GM23338 (cell line): ENCODE results near the gene TEDC2. TPM values are rescaled to one million over a fixed set of nuclear protein-coding genes. Genes with fewer than 3 reads are reported as not detected.

Experiments used
- ATAC-seq: fragments of 200-7000 bp; cut with Tn5 transposase; 3 replicates; pipeline ENCODE4 v1.9.1; 2020
- DNase-seq: peaks from one replicate; pipeline ENCODE4 v3.0.0-alpha.2; 2015; ENCODE audit warnings: low spot score
- H2AFZ ChIP-seq: fragments of 200-600 bp; sonication (generic); 2 replicates; pipeline ENCODE4 v1.8.0; 2016; ENCODE audit warnings: antibody characterized with exemption, mild to moderate bottlenecking, moderate library complexity
- H3F3A ChIP-seq: fragments of 200-600 bp; sonication (generic); replicated peaks from 2 replicates; pipeline ENCODE4 v1.8.0; 2017; ENCODE audit warnings: antibody characterized with exemption, mixed run types, low read depth
- H3K27ac ChIP-seq: fragments of 200-600 bp; sonication (generic); 2 replicates; pipeline ENCODE4 v1.6.1; 2016; ENCODE audit warnings: low read depth
- H3K27me3 ChIP-seq: fragments of 200-600 bp; sonication (generic); 2 replicates; pipeline ENCODE4 v1.8.0; 2016; ENCODE audit warnings: mild to moderate bottlenecking, mixed run types, moderate library complexity; ENCODE audit not compliant: insufficient read depth
- H3K36me3 ChIP-seq: fragments of 200-600 bp; sonication (generic); 2 replicates; pipeline ENCODE4 v1.8.0; 2016; ENCODE audit warnings: mild to moderate bottlenecking; ENCODE audit not compliant: insufficient read depth
- H3K4me1 ChIP-seq: fragments of 200-600 bp; sonication (generic); 2 replicates; pipeline ENCODE4 v1.8.0; 2016; ENCODE audit warnings: mild to moderate bottlenecking, moderate library complexity; ENCODE audit not compliant: insufficient read depth
- H3K4me2 ChIP-seq: fragments of 200-600 bp; sonication (generic); 2 replicates; pipeline ENCODE4 v1.7.1; 2017; ENCODE audit warnings: mixed run types
- H3K4me3 ChIP-seq: fragments of 200-600 bp; sonication (generic); 2 replicates; pipeline ENCODE4 v1.6.1; 2016; ENCODE audit warnings: mixed run types
- H3K79me2 ChIP-seq: fragments of 200-600 bp; sonication (generic); replicated peaks from 2 replicates; pipeline ENCODE4 v1.8.0; 2017; ENCODE audit warnings: mild to moderate bottlenecking; ENCODE audit not compliant: insufficient read depth
- H3K9me2 ChIP-seq: fragments of 200-600 bp; sonication (generic); 2 replicates; pipeline ENCODE4 v1.8.0; 2017; ENCODE audit not compliant: insufficient read depth
- H4K20me1 ChIP-seq: fragments of 200-600 bp; sonication (generic); replicated peaks from 2 replicates; pipeline ENCODE4 v1.8.0; 2017; ENCODE audit warnings: mild to moderate bottlenecking; ENCODE audit not compliant: insufficient read depth
- H3K27ac Mint-ChIP-seq: 2 replicates; pipeline ENCODE4 v1.8.0; 2020; ENCODE audit warnings: inconsistent platforms, mild to moderate bottlenecking, moderate library complexity, mixed read lengths
- H3K27me3 Mint-ChIP-seq: 3 replicates; pipeline ENCODE4 v1.8.0; 2022; ENCODE audit warnings: low read depth, mild to moderate bottlenecking, moderate library complexity, mixed read lengths, inconsistent platforms; ENCODE audit not compliant: insufficient read depth, poor library complexity
- H3K36me3 Mint-ChIP-seq: 3 replicates; pipeline ENCODE4 v1.8.0; 2021; ENCODE audit warnings: low read depth, mild to moderate bottlenecking, inconsistent platforms, moderate library complexity, mixed read lengths
- H3K4me1 Mint-ChIP-seq: 3 replicates; pipeline ENCODE4 v1.8.0; 2020; ENCODE audit warnings: mild to moderate bottlenecking, inconsistent platforms, mixed read lengths
- H3K4me3 Mint-ChIP-seq: 3 replicates; pipeline ENCODE4 v1.8.0; 2021; ENCODE audit warnings: moderate library complexity, mild to moderate bottlenecking, inconsistent platforms, mixed read lengths
- H3K9me3 Mint-ChIP-seq: 3 replicates; pipeline ENCODE4 v1.8.0; 2020; ENCODE audit warnings: moderate library complexity, mild to moderate bottlenecking, inconsistent platforms, mixed read lengths
- CREB1 ChIP-seq: fragments of 250-450 bp; sonication (Bioruptor Pico); IDR thresholded peaks from 2 replicates; pipeline ENCODE4 v1.5.0; 2020; ENCODE audit warnings: low read depth, mild to moderate bottlenecking, moderate library complexity
- EZH2 ChIP-seq: fragments of 200-600 bp; sonication (generic); IDR thresholded peaks from one replicate; pipeline ENCODE4 v1.8.0; 2017; ENCODE audit warnings: antibody characterized with exemption, mild to moderate bottlenecking, low read depth; ENCODE audit not compliant: unreplicated experiment
- JUNB ChIP-seq: IDR thresholded peaks from one replicate; pipeline ENCODE4 v1.6.1; 2016; ENCODE audit warnings: antibody characterized with exemption; ENCODE audit not compliant: unreplicated experiment
- POLR2AphosphoS5 ChIP-seq: IDR thresholded peaks from 2 replicates; pipeline ENCODE4 v1.6.1; 2016; ENCODE audit warnings: antibody characterized with exemption, low read depth
- STAT1 ChIP-seq: IDR thresholded peaks from one replicate; pipeline ENCODE4 v1.6.1; 2016; ENCODE audit warnings: antibody characterized with exemption; ENCODE audit not compliant: unreplicated experiment
- ZNF331 ChIP-seq: fragments of 250-450 bp; sonication (Bioruptor Pico); IDR thresholded peaks from 2 replicates; pipeline ENCODE4 v1.5.0; 2020; ENCODE audit warnings: low read depth, mild to moderate bottlenecking, moderate library complexity
- polyA plus RNA-seq: library from polyadenylated mRNA; unstranded; fragments of >200 nt; fragmentation: Nextera tagmentation; extraction: Ambion mirVana; gene quantifications from 2 replicates; pipeline ENCODE4 v1.2.1, GENCODE V29; 2016
- total RNA-seq: library from RNA; depleted of rRNA; stranded (reverse); fragments of >200 nt; shearing (Covaris generic); gene quantifications from 2 replicates; pipeline ENCODE4 v1.2.3, GENCODE V29; 2014
- TF ChIP-seq, protein P1 (sequence below), 2 experiments: fragments of 200-600 bp in 1 of 2; sonication (generic) in 1 of 2; conservative IDR thresholded peaks; 2 replicates each; pipeline versions ENCODE4 v1.5.1 to v1.6.1; 2016 to 2017; ENCODE audit warnings: antibody characterized with exemption in 2 of 2, low read depth in 2 of 2, mild to moderate bottlenecking in 2 of 2, moderate library complexity in 1 of 2
- TF ChIP-seq, protein P2 (sequence below): IDR thresholded peaks from one replicate; pipeline ENCODE4 v1.6.1; 2018; ENCODE audit warnings: antibody characterized with exemption; ENCODE audit not compliant: unreplicated experiment
- TF ChIP-seq, protein P3 (sequence below): IDR thresholded peaks from 2 replicates; pipeline ENCODE4 v1.6.1; 2016; ENCODE audit warnings: antibody characterized with exemption

Gene TEDC2
- total and polyA plus RNA-seq, 2 experiments from 2014 or later = 50.6 to 98.9 TPM

DNA sequence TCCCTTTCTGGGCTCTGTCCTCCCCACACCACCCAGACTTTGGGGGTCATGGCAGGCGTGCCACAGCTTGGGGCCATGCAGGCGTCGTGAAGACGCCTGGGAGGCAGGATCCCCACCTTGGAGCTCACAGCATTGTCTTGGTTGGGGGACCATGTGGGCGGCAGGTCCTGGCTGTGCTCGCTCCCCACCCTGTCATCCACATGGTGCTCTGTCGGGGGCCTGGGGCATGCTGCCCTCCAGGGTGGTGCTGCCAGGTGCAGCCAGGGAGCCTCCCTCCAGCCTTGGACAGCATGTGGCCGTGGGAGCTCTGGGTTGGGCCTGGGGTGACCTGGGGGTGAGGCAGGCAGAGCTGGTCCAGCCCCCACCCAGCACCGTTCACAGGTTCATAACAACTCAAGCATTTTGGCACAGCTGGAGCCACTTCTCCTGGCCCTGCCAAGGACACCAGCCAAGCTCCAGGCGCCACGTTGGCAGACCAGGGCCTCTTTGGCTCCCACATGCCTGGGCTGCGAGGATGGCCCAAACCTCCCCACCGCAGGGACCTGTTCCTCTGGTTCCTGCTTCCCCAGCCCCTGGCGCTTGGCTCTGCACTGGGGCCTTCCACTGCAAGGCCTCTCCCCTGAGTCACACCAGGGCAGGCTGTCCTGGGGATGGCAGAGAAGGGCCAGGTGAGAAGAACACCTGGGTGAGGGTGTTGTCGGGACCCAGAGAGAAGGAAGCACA, 38.8 kb downstream of the TEDC2 start (continued):
- TF ChIP-seq, protein P1, sequence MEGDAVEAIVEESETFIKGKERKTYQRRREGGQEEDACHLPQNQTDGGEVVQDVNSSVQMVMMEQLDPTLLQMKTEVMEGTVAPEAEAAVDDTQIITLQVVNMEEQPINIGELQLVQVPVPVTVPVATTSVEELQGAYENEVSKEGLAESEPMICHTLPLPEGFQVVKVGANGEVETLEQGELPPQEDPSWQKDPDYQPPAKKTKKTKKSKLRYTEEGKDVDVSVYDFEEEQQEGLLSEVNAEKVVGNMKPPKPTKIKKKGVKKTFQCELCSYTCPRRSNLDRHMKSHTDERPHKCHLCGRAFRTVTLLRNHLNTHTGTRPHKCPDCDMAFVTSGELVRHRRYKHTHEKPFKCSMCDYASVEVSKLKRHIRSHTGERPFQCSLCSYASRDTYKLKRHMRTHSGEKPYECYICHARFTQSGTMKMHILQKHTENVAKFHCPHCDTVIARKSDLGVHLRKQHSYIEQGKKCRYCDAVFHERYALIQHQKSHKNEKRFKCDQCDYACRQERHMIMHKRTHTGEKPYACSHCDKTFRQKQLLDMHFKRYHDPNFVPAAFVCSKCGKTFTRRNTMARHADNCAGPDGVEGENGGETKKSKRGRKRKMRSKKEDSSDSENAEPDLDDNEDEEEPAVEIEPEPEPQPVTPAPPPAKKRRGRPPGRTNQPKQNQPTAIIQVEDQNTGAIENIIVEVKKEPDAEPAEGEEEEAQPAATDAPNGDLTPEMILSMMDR (conservative IDR thresholded peaks at IDR 0.05; ENCODE audit: low read depth in 2 of 2) = no peak
- TF ChIP-seq, protein P2, sequence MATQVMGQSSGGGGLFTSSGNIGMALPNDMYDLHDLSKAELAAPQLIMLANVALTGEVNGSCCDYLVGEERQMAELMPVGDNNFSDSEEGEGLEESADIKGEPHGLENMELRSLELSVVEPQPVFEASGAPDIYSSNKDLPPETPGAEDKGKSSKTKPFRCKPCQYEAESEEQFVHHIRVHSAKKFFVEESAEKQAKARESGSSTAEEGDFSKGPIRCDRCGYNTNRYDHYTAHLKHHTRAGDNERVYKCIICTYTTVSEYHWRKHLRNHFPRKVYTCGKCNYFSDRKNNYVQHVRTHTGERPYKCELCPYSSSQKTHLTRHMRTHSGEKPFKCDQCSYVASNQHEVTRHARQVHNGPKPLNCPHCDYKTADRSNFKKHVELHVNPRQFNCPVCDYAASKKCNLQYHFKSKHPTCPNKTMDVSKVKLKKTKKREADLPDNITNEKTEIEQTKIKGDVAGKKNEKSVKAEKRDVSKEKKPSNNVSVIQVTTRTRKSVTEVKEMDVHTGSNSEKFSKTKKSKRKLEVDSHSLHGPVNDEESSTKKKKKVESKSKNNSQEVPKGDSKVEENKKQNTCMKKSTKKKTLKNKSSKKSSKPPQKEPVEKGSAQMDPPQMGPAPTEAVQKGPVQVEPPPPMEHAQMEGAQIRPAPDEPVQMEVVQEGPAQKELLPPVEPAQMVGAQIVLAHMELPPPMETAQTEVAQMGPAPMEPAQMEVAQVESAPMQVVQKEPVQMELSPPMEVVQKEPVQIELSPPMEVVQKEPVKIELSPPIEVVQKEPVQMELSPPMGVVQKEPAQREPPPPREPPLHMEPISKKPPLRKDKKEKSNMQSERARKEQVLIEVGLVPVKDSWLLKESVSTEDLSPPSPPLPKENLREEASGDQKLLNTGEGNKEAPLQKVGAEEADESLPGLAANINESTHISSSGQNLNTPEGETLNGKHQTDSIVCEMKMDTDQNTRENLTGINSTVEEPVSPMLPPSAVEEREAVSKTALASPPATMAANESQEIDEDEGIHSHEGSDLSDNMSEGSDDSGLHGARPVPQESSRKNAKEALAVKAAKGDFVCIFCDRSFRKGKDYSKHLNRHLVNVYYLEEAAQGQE = no peak

DNA sequence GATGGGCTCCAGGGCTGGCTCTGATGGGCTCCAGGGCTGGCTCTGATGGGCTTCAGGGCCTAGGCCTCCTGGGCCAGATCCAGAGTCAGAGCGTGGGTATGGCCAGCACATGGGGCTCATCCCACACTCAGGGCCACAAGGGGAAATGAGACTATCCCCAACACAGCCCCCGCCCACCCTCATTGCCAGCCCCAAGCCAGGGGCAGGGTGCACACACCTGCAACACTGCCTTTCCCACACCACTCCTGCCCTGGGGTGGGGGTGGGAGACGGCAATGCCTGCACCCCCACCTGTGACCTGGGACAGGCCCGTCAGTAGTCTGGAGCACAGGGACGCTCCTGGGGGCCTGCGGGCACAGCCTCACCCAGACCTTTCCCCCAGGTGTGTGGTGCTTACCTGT, 39.5 kb downstream of the TEDC2 start:
- Histone ChIP-seq H3K4me2 (no peak overlapping the region), H2AFZ (no peak overlapping the region), H3K36me3 (no peaks in the 10 kb centered on the region), H3F3A (no peaks in the 10 kb centered on the region), H3K9me2 (no peaks in the 10 kb centered on the region), H3K27me3 (no peaks in the 10 kb centered on the region), H3K79me2 (no peaks in the 10 kb centered on the region), H3K27ac (no peak overlapping the region), H3K4me3 (no peak overlapping the region), H3K4me1 (peaks cover 7% of the 10 kb centered on the region; the same call in 1 of the 2 replicates), H4K20me1 (no peaks in the 10 kb centered on the region; the same call in 1 of the 2 replicates)
- ATAC-seq (no peak), DNase-seq (no peak)
- H3K36me3 Mint-ChIP-seq = peaks cover 8% of the 10 kb centered on the region; the same call in 2 of the 3 replicates
- no peaks in the 10 kb centered on the region for H3K27me3 Mint-ChIP-seq
- H3K4me1 Mint-ChIP-seq = peaks cover 5% of the 10 kb centered on the region
- TF ChIP-seq ZNF331 (CRISPR knock-in tag) (no peak), JUNB (no peak), EZH2 (no peak), CREB1 (CRISPR knock-in tag) (no peak), STAT1 (no peak), POLR2AphosphoS5 (no peak)
- TF ChIP-seq, protein P2 = no peak
- TF ChIP-seq, protein P3, sequence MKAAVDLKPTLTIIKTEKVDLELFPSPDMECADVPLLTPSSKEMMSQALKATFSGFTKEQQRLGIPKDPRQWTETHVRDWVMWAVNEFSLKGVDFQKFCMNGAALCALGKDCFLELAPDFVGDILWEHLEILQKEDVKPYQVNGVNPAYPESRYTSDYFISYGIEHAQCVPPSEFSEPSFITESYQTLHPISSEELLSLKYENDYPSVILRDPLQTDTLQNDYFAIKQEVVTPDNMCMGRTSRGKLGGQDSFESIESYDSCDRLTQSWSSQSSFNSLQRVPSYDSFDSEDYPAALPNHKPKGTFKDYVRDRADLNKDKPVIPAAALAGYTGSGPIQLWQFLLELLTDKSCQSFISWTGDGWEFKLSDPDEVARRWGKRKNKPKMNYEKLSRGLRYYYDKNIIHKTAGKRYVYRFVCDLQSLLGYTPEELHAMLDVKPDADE = no peak
- no peak overlapping the region for H3K4me3 Mint-ChIP-seq
- H3K9me3 Mint-ChIP-seq = no peaks in the 10 kb centered on the region
- no peak overlapping the region for H3K27ac Mint-ChIP-seq
